GDM1 (cell line): Measurements from ENCODE around the gene USP40.

Source experiments
- DNase-seq: peaks from one replicate; lab custom pipeline; 2025; lab: John Stamatoyannopoulos, UW

USP40 gene

GRCh38 chr2:233458031-233458610 is 108.5 kb downstream of the USP40 start:
- no peak for DNase-seq

DNA sequence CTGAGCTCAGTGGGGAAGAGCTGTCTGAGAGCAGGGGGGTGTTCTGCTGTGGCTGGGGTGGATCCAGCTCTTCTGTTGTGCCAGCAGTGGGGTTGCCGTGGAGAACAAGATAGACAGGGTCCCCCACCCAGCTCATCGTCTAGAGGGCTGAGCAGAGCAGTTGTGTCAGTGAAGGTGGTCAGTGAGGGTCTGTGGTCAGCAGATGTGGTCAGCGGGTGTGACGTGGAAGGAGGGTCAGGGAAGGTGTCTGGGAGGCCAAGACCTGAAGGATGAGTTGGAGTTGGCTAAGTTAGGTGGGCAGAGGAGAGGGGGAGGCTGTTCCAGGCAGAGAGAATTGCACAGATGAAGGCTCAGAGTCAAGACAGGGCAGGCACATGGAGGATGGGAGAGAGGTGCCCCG is 109.2 kb downstream of the USP40 start:
- no peak for DNase-seq

GRCh38 chr2:233456934-233457333 is 109.6 kb downstream of the USP40 start:
- DNase-seq: no peak

DNA sequence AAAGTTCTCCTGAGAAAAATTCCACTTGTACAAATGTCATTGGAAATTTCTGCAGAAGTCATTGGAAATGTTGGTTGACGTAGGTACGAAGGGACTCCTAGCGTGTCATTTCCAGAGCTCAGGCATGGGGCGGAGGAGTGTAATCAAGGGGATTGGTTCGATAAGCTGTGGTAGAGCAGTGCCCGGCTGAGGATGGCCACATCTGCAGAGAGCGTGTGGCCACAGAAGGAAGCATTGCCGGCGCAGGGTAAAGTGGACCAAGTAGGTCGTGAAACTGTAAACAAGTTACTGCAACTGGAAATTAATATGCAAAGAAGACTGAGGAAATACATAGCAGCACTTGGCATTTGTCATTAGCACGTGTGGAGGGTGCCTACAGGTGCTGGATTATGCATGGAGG is 110.5 kb downstream of the USP40 start:
- no peak for DNase-seq

DNA sequence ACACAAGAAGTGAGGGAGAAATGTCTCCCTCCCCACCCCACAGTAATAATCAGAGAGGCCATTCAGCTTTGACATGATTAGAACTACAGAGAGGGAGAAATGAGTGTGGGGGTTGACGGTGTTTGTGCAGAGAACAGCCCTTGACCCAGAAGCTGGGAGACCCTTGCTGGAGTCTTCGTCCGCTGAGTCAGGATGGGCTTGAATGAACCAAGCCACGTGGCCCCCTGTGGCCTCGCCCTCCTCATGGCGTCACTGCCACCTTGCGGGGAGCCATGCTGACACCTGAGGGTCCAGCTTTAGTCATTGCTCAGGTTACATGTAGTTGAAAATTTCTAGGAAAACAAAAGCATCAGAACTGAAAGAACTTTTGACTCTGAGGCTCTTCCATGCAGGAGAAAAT is 111.1 kb downstream of the USP40 start:
- DNase-seq: no peak

DNA sequence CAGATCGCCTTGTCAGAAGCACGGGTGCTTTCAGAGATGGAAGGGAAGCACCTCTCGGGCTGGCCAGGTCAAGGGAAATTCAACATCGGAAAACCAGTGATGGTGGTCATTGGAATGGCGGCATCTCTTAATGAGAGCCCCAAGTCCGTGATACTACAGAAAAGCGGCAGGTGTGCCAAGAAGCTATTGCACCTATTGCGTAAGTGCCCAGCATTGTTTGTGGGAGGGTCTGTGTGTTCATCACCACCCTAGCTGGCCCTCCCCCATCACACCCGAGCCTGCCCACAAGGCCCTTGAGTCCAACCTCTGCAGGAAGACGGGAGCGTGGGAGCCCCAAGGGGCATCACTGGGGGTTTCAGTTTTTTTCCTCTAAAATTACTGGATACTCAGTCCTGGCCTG is 111.6 kb downstream of the USP40 start:
- DNase-seq: no peak

DNA sequence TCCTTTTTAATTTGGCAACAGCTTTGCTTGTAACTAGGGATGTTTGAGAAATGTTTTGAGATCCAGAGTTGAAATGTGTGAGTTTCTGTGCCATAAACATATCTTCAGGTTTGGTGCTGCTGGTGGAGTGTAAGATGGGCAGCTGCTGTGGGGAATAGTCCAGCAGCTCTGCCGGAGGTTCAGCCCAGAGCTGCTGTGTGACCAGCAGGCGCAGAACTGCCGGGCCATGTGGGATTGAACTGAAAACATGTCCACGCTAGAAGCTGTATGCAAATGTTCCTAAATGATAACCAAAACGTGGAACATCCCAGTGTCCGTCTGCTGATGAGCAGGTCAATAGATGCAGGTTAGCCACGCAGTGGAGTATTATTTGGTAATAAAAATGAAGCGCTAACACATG is 112.7 kb downstream of the USP40 start:
- DNase-seq: no peak

DNA sequence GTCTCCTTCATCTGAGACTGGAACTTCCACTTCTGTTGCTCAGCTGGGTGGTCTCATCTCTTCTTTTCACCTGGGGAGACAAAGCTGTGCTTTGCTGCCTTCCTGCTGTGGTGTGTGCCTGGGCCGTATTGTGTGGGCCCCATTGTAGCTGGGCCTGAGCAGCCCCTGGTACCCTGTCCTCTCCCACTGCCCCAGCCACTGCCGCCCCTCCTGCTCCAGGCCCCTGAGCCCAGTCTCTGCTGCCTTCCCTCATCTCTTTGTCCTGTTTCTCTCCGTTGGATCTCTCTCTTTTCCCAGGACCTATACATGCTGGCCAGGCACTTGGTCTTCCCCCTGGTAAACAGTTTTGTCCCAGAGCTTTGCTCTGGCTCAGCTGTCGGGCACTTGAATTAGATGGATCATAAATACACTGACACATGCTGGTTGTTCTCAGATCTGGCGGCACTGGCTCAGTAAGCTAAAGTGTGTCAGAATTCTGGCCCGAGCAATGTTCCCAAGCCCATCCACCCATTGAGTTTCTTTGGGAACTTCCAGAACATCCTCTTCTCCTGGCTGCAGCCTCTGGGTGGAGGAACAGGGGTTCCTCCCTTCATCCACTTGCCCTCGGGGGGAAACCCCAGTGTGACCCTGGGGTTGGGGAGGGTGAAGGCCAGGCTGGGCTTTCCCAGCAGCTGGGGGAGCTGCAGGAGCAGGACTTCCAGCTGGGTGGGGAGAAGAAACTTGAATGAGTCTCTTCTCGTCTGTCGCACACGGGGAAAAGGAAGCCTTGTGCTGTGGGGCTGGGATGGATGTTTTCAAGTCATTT is 113.3 kb downstream of the USP40 start:
- no peak for DNase-seq

- no peak for DNase-seq
Measured at GRCh38 chr2:233451950-233452349, 114.6 kb downstream of the USP40 start.

DNA sequence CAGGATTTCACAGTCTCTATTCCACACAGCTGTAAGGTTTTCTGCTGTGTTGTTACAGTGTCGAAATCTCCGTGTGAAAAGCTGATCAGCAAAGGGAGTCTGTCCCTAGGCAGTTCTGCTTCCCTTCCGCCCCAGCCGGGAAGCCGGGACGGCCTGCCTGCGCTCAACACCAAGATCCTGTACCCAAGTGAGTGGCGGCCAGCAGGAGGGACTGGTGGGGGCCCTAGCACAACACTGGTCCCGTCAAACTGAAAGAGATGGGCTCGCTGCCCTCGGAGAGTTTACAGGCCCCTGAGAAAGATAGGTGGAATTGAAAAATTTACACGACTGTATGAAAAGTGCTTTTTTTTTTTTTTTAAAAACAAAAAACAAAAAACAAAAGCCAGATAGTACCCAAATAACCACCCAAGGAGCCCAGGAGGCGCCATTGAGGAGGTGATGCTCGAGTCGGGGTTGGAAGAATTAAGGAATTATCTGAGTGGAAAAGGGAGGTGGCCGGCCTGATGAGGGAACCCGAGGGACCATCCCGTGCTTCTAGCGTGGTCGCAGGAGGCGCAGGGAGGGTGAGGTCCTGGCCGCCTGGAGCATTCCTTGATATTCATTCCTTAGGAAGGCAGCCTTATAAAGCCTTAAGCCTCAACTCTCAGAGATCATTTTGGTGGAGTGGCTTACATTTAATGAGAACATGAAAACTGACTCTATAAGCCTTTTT is 115.6 kb downstream of the USP40 start:
- no peak for DNase-seq

DNA sequence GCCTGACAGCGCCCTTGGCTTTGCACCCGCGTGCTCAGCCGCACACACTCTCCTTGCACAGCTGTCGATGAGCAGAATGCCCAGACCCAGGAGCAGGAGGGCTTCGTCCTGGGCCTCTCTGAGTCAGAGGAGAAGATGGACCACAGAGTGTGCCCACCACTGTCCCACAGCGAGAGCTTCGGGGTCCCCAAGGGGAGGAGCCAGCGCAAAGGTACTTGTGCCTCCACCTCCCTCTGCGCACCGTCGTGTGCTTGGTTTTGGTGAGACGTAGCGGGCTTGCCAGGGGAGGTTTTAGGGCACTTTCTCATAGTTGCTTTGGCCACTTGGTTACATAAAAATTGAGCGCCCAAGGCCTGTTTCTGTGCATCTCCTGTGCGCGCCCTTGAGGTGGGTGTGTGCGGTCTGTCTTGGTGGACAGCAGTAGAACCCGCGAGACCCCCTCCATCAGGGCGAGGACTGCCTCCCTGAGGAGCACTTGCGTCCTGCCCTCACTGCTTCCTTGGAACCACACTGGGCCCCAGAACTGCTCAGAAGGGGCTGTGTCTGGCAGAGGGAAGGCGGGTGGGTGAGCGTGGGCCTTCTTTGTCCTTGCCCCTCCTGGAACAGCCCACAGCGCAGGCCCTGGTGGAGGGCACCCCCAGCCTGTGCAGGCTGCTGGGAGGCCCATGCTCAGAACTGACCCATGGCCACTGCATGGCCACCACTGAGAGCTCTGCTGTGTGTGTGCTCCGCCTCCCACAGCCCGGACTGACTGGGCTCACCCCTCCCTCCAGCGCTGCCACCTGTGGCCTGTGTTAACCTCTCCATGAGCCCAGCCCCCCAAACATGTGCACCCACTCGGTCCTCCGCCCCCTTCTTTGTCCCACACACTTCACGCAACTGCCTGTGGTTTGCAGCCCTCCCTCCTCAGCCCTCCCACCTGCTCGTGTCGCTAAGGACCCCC is 116.4 kb downstream of the USP40 start:
- DNase-seq: no peak

GRCh38 chr2:233449081-233449901 is 117.3 kb downstream of the USP40 start:
- no peak for DNase-seq

GRCh38 chr2:233448575-233448974 is 118.0 kb downstream of the USP40 start:
- DNase-seq: no peak

DNA sequence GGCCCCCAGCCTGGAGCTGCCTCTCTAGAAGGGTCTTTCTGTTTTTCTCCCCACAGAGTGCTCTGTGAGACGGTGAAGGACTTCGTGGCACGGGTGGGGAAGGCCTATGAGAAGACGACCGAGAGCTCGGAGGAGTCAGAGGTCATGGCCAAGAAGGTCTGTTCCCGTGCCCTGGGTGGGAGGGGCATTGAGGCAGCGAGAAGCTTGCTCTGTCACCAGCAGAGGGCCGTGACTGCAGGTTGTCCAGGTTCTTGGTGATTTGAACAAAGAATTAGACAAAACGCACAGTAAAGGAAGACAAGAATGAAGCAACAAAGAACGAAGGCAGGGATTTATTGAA is 118.4 kb downstream of the USP40 start:
- no peak for DNase-seq

- DNase-seq: no peak
Measured at GRCh38 chr2:233447506-233448219, 118.9 kb downstream of the USP40 start.

GRCh38 chr2:233446606-233447305 is 119.8 kb downstream of the USP40 start:
- DNase-seq: no peak

- DNase-seq: no peak
Measured at GRCh38 chr2:233446121-233446520, 120.5 kb downstream of the USP40 start.

DNA sequence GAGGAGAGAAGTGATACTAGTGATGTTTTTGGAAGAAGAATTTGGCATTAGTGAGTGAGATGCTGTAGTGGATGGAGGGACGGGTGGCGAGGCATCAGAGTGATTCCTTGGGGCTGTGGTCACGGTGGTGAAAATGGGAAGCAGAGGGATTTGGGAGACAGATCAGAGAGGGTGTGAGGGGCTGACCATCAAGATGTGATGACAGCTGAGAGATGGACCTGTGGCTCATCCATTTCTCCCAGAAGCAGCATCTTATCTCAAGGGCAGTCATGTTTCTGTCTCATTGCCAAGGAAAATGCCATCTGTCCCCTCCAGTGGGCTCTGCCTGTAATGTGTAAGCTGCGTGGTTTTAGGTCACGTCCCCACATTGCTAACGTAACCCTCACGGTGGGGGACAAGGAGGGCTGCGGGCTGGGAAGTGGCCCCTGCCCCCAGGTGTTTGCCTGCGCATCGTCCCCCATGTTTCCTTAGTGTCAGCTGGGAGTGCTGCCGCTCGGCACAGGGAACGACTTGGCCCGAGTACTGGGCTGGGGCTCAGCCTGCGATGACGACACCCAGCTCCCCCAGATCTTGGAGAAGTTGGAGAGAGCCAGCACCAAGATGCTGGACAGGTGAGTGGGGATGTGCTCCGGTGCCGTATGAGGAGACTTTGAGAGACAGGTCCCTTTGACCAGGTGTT is 121.3 kb downstream of the USP40 start:
- DNase-seq: no peak

DNA sequence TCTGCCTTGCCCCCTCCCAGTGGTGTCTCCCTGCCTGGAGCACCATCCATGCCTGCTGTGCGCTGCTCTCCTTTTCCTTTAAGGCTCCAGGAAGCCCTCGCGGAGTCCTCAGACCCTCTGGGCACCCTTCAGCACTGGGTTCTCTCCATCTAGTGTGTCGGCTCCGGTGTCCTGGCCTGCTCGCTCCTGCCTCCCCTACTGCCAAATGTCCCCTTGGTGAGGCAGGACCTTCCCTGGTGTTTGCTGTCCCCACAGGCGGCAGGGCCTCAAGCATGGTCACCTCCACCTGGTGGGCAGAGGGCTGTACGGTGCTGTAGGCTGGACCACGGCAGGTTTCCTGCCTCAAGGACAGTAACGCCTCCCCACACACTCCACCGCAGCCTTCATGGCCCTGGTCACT is 122.1 kb downstream of the USP40 start:
- DNase-seq: no peak
